ENCODE measurements around the gene MYADML2. TPM values are rescaled to one million over a fixed set of nuclear protein-coding genes. Genes with fewer than 3 reads are reported as not detected.

Gene MYADML2
- total RNA-seq, 1 donor = not detected

GRCh38 chr17:81967533-81968395 is 20.7 kb upstream of the MYADML2 start:
- peak; percentile 72 for DNase-seq (ENCODE audit: low read depth)
- no peak for TF ChIP-seq CTCF (IDR thresholded peaks at IDR 0.05; ENCODE audit: insufficient read depth, low read length)
- H3K4me3 ChIP-seq (ENCODE audit: low read depth, low read length) = no peak overlapping the region

GRCh38 chr17:81967244-81967532 is 20.2 kb upstream of the MYADML2 start:
- no peak overlapping the region for H3K4me3 ChIP-seq (ENCODE audit: low read depth, low read length)
- no peak for DNase-seq (ENCODE audit: low read depth)
- TF ChIP-seq CTCF (IDR thresholded peaks at IDR 0.05; ENCODE audit: insufficient read depth, low read length) = no peak

- no peak for DNase-seq (ENCODE audit: low read depth)
- H3K4me3 ChIP-seq (ENCODE audit: low read depth, low read length) = no peak overlapping the region
- no peak for TF ChIP-seq CTCF (IDR thresholded peaks at IDR 0.05; ENCODE audit: insufficient read depth, low read length)
Observed at GRCh38 chr17:81966343-81967243, 19.6 kb upstream of the MYADML2 start.

GRCh38 chr17:81964081-81964849 is 17.2 kb upstream of the MYADML2 start:
- no peak for TF ChIP-seq CTCF (IDR thresholded peaks at IDR 0.05; ENCODE audit: insufficient read depth, low read length)
- H3K4me3 ChIP-seq (ENCODE audit: low read depth, low read length) = no peak overlapping the region
- DNase-seq (ENCODE audit: low read depth) = no peak

GRCh38 chr17:81962499-81963441 is 15.7 kb upstream of the MYADML2 start:
- TF ChIP-seq CTCF (IDR thresholded peaks at IDR 0.05; ENCODE audit: insufficient read depth, low read length) = no peak
- no peak for DNase-seq (ENCODE audit: low read depth)
- no peak overlapping the region for H3K4me3 ChIP-seq (ENCODE audit: low read depth, low read length)
